ENCODE measurements around the gene HSDL1. TPM values are rescaled to one million over a fixed set of nuclear protein-coding genes. Genes with fewer than 3 reads are reported as not detected.

The HSDL1 gene
- total RNA-seq, result 18.4 and 21.4 TPM in 2 replicates

GRCh38 chr16:84144859-84145639 is at the start of gene HSDL1, which contains the start of gene DNAAF1:
Gene HSDL1 (minus strand): TSS chr16:84145177. CDS start chr16:84131321, 13,856 bp downstream.
Gene DNAAF1 (plus strand): TSS chr16:84145308. CDS start chr16:84145441, 133 bp downstream.

GRCh38 chr16:84190731-84191388 is 45.9 kb upstream of the HSDL1 start, which contains the start of gene ADAD2:
Gene ADAD2 (plus strand): TSS chr16:84191157. CDS start chr16:84191231, 74 bp downstream.

GRCh38 chr16:84186685-84187437 is 41.9 kb upstream of the HSDL1 start, which contains the start of gene TAF1C:
Gene TAF1C (minus strand): TSS chr16:84187057. CDS start chr16:84184988, 2,069 bp downstream.

GRCh38 chr16:84116720-84117493 is 28.1 kb downstream of the HSDL1 start, which contains the start of gene MBTPS1:
Gene MBTPS1 (minus strand): TSS chr16:84116942. CDS start chr16:84101783, 15,159 bp downstream.

Other genes starting within 250 kb of the HSDL1 start
- 3.3 and 3.9 TPM in 2 replicates for gene MLYCD, start 246.1 kb downstream of the HSDL1 start, total RNA-seq
- gene OSGIN1, start 191.9 kb downstream of the HSDL1 start, total RNA-seq, result 1.9 and 2.7 TPM in 2 replicates
- gene NECAB2, start 176.9 kb downstream of the HSDL1 start, total RNA-seq, result under 0.01 TPM in 1 of 2 replicates, not detected in the other
- not detected in 2 replicates for gene SLC38A8, start 102.4 kb downstream of the HSDL1 start, total RNA-seq
- gene MBTPS1, start 28.2 kb downstream of the HSDL1 start, total RNA-seq, result 92.7 and 93.7 TPM in 2 replicates
- under 0.01 TPM in 2 replicates for gene DNAAF1, start 131 bp upstream of the HSDL1 start, total RNA-seq
- gene TAF1C, start 41.9 kb upstream of the HSDL1 start, total RNA-seq, result 10.6 and 14.4 TPM in 2 replicates
- not detected in 2 replicates for gene ADAD2, start 46.0 kb upstream of the HSDL1 start, total RNA-seq
- under 0.01 TPM in 1 of 2 replicates, not detected in the other for gene KCNG4, start 94.8 kb upstream of the HSDL1 start, total RNA-seq
- 0.17 and 0.47 TPM in 2 replicates for gene WFDC1, start 149.7 kb upstream of the HSDL1 start, total RNA-seq
- gene ATP2C2, start 223.4 kb upstream of the HSDL1 start, total RNA-seq, result 0.69 TPM in 1 of 2 replicates, not detected in the other